Skeletal muscle tissue (tissue), 4 donors: ENCODE data around the gene QRICH1. TPM values are rescaled to one million over a fixed set of nuclear protein-coding genes. Genes with fewer than 3 reads are reported as not detected.

Experiments
- H3K27ac ChIP-seq: one replicate; pipeline ENCODE4 v1.7.0; 2013; ENCODE audit warnings: mild to moderate bottlenecking, low read depth, low read length, inconsistent platforms
- H3K27me3 ChIP-seq, 3 donors: one replicate each; pipeline ENCODE4 v1.7.0; 2013; ENCODE audit warnings: low read length in 3 of 3; ENCODE audit not compliant: control insufficient read depth in 3 of 3, insufficient read depth in 3 of 3
- H3K36me3 ChIP-seq, 3 donors: one replicate each; pipeline ENCODE4 v1.7.0; 2013; ENCODE audit warnings: low read length in 3 of 3; ENCODE audit not compliant: control insufficient read depth in 3 of 3, insufficient read depth in 3 of 3
- H3K4me1 ChIP-seq, 3 donors: one replicate each; pipeline ENCODE4 v1.7.0; 2013; ENCODE audit warnings: low read length in 3 of 3, mild to moderate bottlenecking in 3 of 3; ENCODE audit not compliant: control insufficient read depth in 3 of 3, insufficient read depth in 3 of 3
- H3K4me3 ChIP-seq, 3 donors: one replicate each; pipeline ENCODE4 v1.7.0; 2013; ENCODE audit warnings: low read length in 3 of 3
- H3K9ac ChIP-seq, 3 donors: one replicate each; pipeline ENCODE4 v1.7.0; 2013; ENCODE audit warnings: low read length in 3 of 3, mild to moderate bottlenecking in 3 of 3, moderate library complexity in 2 of 3, low read depth in 1 of 3
- H3K9me3 ChIP-seq, 3 donors: one replicate each; pipeline ENCODE4 v1.7.0; 2013; ENCODE audit warnings: low read length in 3 of 3; ENCODE audit not compliant: control insufficient read depth in 3 of 3
- total RNA-seq: library from RNA; depleted of rRNA; stranded (reverse); fragments of >200 nt; gene quantifications from one replicate; pipeline ENCODE4 v1.2.3, GENCODE V29; 2014
- donor health status: Osteomylitis.

QRICH1 gene
- total RNA-seq, 1 donor from 2014 or later, result 92.9 TPM

- no peak overlapping the region for H3K9ac ChIP-seq
- H3K4me3 ChIP-seq, result no peak overlapping the region
- H3K36me3 ChIP-seq, result peaks cover 58 to 66% (median 61%) of the 10 kb centered on the region in 3 donors
- H3K9me3 ChIP-seq, result no peaks in the 10 kb centered on the region
- no peak overlapping the region for H3K27ac ChIP-seq
- H3K4me1 ChIP-seq, result peaks cover 17 to 21% (median 19%) of the 10 kb centered on the region in 3 donors
- H3K27me3 ChIP-seq, result no peaks in the 10 kb centered on the region
Observed at GRCh38 chr3:49098910-49099630, 5.2 kb upstream of the QRICH1 start.

- peaks cover 58 to 62% (median 59%) of the 10 kb centered on the region in 3 donors for H3K36me3 ChIP-seq
- no peaks in the 10 kb centered on the region for H3K27me3 ChIP-seq
- H3K9me3 ChIP-seq, result no peaks in the 10 kb centered on the region
- no peak overlapping the region for H3K27ac ChIP-seq
- peaks cover 11 to 14% (median 12%) of the 10 kb centered on the region in 3 donors for H3K4me1 ChIP-seq
- H3K9ac ChIP-seq, result peak overlapping the region in 1 of 3 donors; percentile 25
- H3K4me3 ChIP-seq, result no peak overlapping the region
Observed at GRCh38 chr3:49098429-49098828, 4.6 kb upstream of the QRICH1 start.

GRCh38 chr3:49092938-49093852 lies 676 bp downstream of the QRICH1 start:
- Histone ChIP-seq H3K9me3 (no peaks in the 10 kb centered on the region), H3K4me3 (peak overlapping the region; percentile 88 to 96 (median 88)), H3K27ac (peak overlapping the region; percentile 93), H3K27me3 (no peaks in the 10 kb centered on the region), H3K9ac (peak overlapping the region; percentile 79 to 95 (median 88)), H3K36me3 (peaks cover 10 to 15% (median 12%) of the 10 kb centered on the region in 3 donors), H3K4me1 (peaks cover 26 to 35% (median 26%) of the 10 kb centered on the region in 3 donors)

GRCh38 chr3:49081429-49081828 lies 12.4 kb downstream of the QRICH1 start:
- Histone ChIP-seq H3K36me3 (peaks cover 4 to 13% (median 5%) of the 10 kb centered on the region in 3 donors), H3K27me3 (no peaks in the 10 kb centered on the region), H3K4me3 (no peak overlapping the region), H3K9me3 (no peaks in the 10 kb centered on the region), H3K4me1 (no peaks in the 10 kb centered on the region), H3K9ac (no peak overlapping the region), H3K27ac (no peak overlapping the region)

- Histone ChIP-seq H3K36me3 (peaks cover 15 to 28% (median 17%) of the 10 kb centered on the region in 3 donors), H3K9ac (no peak overlapping the region), H3K4me3 (no peak overlapping the region), H3K27me3 (no peaks in the 10 kb centered on the region), H3K27ac (no peak overlapping the region), H3K4me1 (no peaks in the 10 kb centered on the region), H3K9me3 (no peaks in the 10 kb centered on the region)
Observed at GRCh38 chr3:49079270-49079669, 14.6 kb downstream of the QRICH1 start.

- H3K9me3 ChIP-seq, result no peaks in the 10 kb centered on the region
- H3K4me3 ChIP-seq, result no peak overlapping the region
- no peaks in the 10 kb centered on the region for H3K4me1 ChIP-seq
- peaks cover 31 to 47% (median 41%) of the 10 kb centered on the region in 3 donors for H3K36me3 ChIP-seq
- no peak overlapping the region for H3K27ac ChIP-seq
- no peaks in the 10 kb centered on the region for H3K27me3 ChIP-seq
- no peak overlapping the region for H3K9ac ChIP-seq
Observed at GRCh38 chr3:49076646-49077045, 17.2 kb downstream of the QRICH1 start.

GRCh38 chr3:49076116-49076515 lies 17.8 kb downstream of the QRICH1 start:
- Histone ChIP-seq H3K27ac (no peak overlapping the region), H3K9me3 (no peaks in the 10 kb centered on the region), H3K4me1 (no peaks in the 10 kb centered on the region), H3K4me3 (no peak overlapping the region), H3K27me3 (no peaks in the 10 kb centered on the region), H3K9ac (no peak overlapping the region), H3K36me3 (peaks cover 36 to 52% (median 46%) of the 10 kb centered on the region in 3 donors)

GRCh38 chr3:49058011-49058410 lies 35.9 kb downstream of the QRICH1 start:
- Histone ChIP-seq H3K27ac (no peak overlapping the region), H3K27me3 (no peaks in the 10 kb centered on the region), H3K4me3 (no peak overlapping the region), H3K36me3 (peaks cover 35 to 52% (median 43%) of the 10 kb centered on the region in 3 donors), H3K4me1 (peaks cover 0 to 6% (median 0%) of the 10 kb centered on the region in 3 donors), H3K9ac (no peak overlapping the region), H3K9me3 (no peaks in the 10 kb centered on the region)

GRCh38 chr3:49057268-49057667 lies 36.6 kb downstream of the QRICH1 start:
- H3K36me3 ChIP-seq, result peaks cover 37 to 49% (median 45%) of the 10 kb centered on the region in 3 donors
- H3K9ac ChIP-seq, result no peak overlapping the region

More at GRCh38 chr3:49057268-49057667, 36.6 kb downstream of the QRICH1 start:
- Histone ChIP-seq H3K27ac (no peak overlapping the region), H3K9me3 (no peaks in the 10 kb centered on the region), H3K4me3 (no peak overlapping the region), H3K27me3 (no peaks in the 10 kb centered on the region), H3K4me1 (peaks cover 0 to 6% (median 0%) of the 10 kb centered on the region in 3 donors)
